Stimulated activated CD8-positive, alpha-beta memory T cell treated with anti-CD3 and anti-CD28 coated beads, Interleukin-7, amount 100 ng/mL, for 1 hour (primary cell): Measurements from ENCODE around the gene PSKH1.
"Not testable (repeated sequence)": the region's sequence is repeated elsewhere in the genome, so short reads cannot be mapped to it uniquely, and the experiment has no call there.

Experiments used
- DNase-seq, 2 donors: peaks; one replicate each; pipeline ENCODE4 v3.0.0-alpha.2; 2020; ENCODE audit warnings: low read depth in 2 of 2

Gene PSKH1

GRCh38 chr16:67961551-67961957, 68.5 kb downstream of the PSKH1 start:
- DNase-seq, result no peak

- no peak for DNase-seq
Observed at GRCh38 chr16:67962135-67962534, 69.1 kb downstream of the PSKH1 start.

- DNase-seq, result no peak
Observed at GRCh38 chr16:67963292-67963661, 70.2 kb downstream of the PSKH1 start.

- no peak for DNase-seq
Observed at GRCh38 chr16:67963662-67964321, 70.7 kb downstream of the PSKH1 start.

- no peak for DNase-seq
Observed at GRCh38 chr16:67964477-67965131, 71.5 kb downstream of the PSKH1 start.

DNA sequence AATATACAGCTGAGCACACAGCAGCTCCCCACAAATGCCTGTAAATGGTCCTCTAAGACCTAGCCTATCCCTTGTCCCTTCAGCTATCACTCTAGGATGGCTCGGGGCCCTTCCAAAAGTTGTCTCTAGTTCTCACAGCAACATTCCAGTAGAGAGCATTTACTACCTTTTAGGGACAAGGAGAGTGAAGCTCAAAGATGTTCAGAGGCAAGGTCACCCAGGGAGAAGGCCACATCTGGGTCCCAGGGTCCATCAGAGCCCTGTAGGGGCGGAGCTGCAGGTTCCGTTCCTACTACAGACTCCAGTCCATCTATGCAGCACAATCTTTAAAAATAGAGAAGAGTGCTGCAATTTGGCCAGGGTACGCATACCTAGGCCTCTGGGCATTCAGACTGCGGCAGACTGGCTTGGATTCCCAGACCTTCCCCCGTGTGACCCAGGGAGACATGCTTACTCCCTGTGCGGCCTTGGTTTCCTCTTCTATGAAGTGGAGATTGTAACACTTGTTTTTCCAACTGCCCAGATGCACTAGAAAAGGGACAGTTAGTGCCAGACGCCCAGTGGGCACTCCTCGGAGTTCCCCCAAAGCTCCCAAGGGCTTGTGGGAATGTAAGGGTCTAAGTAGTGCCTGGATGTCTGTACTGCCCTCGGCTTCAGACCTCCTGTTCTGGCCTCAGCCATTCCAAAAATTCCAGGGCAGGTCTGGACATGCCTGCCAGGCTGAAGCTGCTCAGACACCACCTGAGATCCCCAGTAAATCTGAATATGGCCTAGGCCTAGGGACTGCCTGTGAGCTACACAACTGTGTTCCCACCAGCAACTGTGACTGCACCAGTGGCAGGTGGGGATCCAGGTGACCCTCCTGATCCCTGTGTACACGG, 72.9 kb downstream of the PSKH1 start:
- no peak for DNase-seq

GRCh38 chr16:67966549-67967182, 73.6 kb downstream of the PSKH1 start:
- DNase-seq, result no peak

DNA sequence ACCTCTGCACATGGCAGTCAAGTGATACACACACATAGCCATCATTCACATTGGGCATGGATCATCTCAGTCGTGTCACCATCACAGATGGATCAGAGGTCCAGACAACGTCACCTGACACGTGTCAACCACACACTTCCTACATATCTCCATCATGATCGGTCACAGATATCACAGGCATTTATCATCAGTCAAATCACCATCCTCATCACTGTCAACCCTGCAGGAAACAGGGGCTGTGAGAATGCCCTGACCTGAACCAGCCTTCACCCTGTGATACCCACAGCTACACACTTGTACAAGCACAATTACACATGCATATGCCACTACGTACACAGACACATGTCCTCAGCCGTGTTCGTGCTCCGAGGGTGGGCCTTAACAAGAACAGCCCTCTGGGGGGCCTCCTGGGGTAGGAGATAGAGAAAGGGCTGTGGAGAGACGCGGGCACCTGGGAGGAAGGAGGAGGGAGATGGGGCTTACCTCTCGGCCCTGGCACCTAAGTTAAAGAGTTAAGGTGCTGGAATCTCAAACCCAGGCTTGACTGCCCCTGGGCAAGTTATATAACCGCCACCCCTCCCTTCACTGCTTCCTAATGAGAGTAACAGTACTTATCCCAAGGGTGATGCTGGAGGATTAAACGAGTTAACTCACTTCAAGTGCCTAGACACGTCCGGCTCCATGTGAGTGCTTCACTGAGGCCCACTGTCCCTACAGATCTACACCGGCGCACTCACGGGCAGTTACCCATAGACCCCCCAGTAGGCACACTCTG, 74.3 kb downstream of the PSKH1 start:
- DNase-seq, result no peak

- DNase-seq, result no peak
Observed at GRCh38 chr16:67967958-67968399, 74.9 kb downstream of the PSKH1 start.

GRCh38 chr16:67968400-67969253, 75.6 kb downstream of the PSKH1 start, which contains the start of gene SLC12A4:
SLC12A4 (minus strand) TSS chr16:67968637; CDS start chr16:67968553, 84 bp downstream.
- DNase-seq, result peak; percentile 63 to 66

DNA sequence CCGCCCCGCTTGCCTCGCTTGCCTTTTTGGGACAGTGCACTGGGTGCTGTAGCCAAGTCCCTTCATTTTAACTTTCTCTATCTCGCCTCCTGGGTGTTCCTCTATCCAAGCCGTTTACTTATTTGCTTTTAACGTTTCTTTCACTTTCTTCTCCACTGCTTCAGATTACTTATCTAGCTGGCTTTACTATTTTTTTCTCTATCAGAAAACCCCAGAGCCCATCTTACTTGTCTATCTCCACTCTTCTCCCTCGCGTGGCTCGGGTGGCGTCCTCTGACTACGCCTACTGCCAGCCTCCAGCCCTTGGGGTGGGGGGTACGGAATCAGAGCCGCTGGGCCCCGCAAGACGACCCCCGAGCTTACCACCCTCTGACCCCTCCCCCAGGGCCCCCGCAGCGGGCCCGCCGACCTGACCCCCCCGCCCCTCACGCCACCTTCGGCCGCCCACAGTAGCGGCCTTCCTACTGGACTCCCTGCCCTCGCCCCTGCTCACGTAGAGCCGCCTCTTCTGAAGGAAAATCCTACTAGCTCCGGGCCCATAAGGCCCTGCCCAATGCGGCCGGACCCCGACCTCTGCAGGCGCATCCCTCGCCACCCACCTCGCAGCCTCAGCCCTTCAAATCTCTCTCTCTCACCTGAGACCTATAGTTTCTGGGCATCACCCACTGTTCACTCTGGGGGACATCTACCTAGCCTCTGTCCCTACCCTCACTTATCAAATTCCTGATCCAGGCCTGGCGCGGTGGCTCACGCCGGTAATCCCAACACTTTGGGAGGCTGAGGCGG, 76.4 kb downstream of the PSKH1 start:
- DNase-seq, result no peak

- no peak for DNase-seq
Observed at GRCh38 chr16:67971111-67971510, 78.1 kb downstream of the PSKH1 start.

- DNase-seq, result not testable (repeated sequence)
Observed at GRCh38 chr16:67972285-67972684, 79.2 kb downstream of the PSKH1 start.

DNA sequence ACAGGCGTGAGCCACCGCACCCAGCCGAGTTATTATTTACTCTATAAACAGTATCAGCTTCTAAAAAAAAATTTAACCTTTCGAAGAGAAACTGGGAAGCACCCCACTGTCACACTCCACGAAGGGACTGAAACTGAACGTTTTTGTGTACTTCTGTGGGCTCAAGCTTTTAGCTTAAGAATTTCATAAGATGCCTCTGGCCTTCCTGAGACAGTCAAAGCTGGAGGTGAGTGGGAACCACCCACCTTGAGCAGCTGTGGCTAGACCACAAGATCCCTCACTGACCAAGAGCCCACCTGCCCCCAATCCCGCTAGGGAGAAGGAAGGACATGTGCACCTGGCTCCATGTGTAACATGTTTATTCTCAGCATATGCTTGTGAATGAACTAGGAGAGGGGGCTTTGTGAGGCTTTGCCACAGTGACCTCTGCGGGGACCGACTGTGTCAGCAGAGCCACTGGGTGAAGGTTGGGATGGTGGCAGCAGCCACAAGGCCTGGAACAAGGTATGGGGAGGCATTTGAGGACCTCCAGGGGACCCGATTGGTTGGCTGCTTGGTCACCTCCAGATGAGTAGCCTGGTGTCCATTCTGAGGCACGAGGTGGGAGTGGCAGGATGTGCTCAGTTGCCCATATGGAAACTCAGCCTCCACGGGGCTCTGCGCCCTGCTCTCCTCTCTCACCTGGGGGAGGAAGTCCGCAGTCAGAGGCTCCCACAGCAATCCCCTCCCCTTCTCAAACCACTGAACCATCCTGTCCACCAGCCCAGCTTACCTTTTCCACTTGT, 82.5 kb downstream of the PSKH1 start:
- no peak for DNase-seq

GRCh38 chr16:67976205-67976604, 83.2 kb downstream of the PSKH1 start:
- DNase-seq, result no peak

- no peak for DNase-seq
Observed at GRCh38 chr16:67977005-67977404, 84.0 kb downstream of the PSKH1 start.

GRCh38 chr16:67977469-67978227, 84.6 kb downstream of the PSKH1 start:
- DNase-seq, result no peak
